NCI-H82 (cell line): ENCODE data around the gene GOT1.

Experiments used
- DNase-seq: peaks from one replicate; lab custom pipeline; 2025; lab: John Stamatoyannopoulos, UW

Gene GOT1

GRCh38 chr10:99358101-99358500 lies 72.3 kb downstream of the GOT1 start:
- DNase-seq, result no peak

GRCh38 chr10:99357691-99358090 lies 72.7 kb downstream of the GOT1 start:
- DNase-seq, result no peak

- DNase-seq, result no peak
These were observed 77.2 kb downstream of the GOT1 start for GRCh38 chr10:99353182-99353581.

- DNase-seq, result no peak
These were observed 82.8 kb downstream of the GOT1 start for GRCh38 chr10:99347672-99348071.
